Measurements from ENCODE around the gene PKNOX2. TPM values are rescaled to one million over a fixed set of nuclear protein-coding genes. Genes with fewer than 3 reads are reported as not detected.

PKNOX2 gene
- total RNA-seq, 1 experiment from 2014 or later, result not detected

- no peak for DNase-seq
- intact Hi-C loops (cut with micrococcal nuclease; ENCODE audit: unreplicated experiment), result loop anchor here (10.0 kb wide), 1 partner anchor 218 kb away; the partner anchor contains the start of gene FEZ1
- Histone ChIP-seq H3K36me3 (ENCODE audit: control insufficient read depth, insufficient read depth, low read length) (no peaks in the 10 kb centered on the region), H3K9me3 (no peaks in the 10 kb centered on the region), H3K4me1 (no peaks in the 10 kb centered on the region), H3K27me3 (replicated peaks; ENCODE audit: control insufficient read depth, insufficient read depth, low read length) (peaks cover 1% of the 10 kb centered on the region; the same call in 1 of the 2 replicates), H3K4me3 (ENCODE audit: low read depth, low read length) (no peak overlapping the region)
- Mint-ChIP-seq H3K4me1 (ENCODE audit: low read depth, unreplicated experiment) (no peaks in the 10 kb centered on the region), H3K9me3 (ENCODE audit: unreplicated experiment) (no peaks in the 10 kb centered on the region), H3K27ac (ENCODE audit: unreplicated experiment) (no peak overlapping the region), H3K36me3 (ENCODE audit: insufficient read depth, unreplicated experiment) (no peaks in the 10 kb centered on the region), H3K4me3 (ENCODE audit: unreplicated experiment) (no peak overlapping the region), H3K27me3 (ENCODE audit: insufficient read depth, unreplicated experiment) (peaks cover 14% of the 10 kb centered on the region)
- TF ChIP-seq CTCF (IDR thresholded peaks at IDR 0.05; ENCODE audit: insufficient read depth in 1 of 2, low read depth in 1 of 2, low read length in 1 of 2, severe bottlenecking in 1 of 2, unreplicated experiment in 1 of 2), result no peak
- no TSS peak for BruUV-seq (replicated peaks)
- CTCF ChIA-PET, result no interaction called here
- POLR2A ChIA-PET, result no interaction called here
Measured at GRCh38 chr11:125276619-125276976, 112.0 kb downstream of the PKNOX2 start.

- intact Hi-C loops (cut with micrococcal nuclease; ENCODE audit: unreplicated experiment), result loop anchor here (5.0 to 10.0 kb wide), 2 partner anchors 67 to 215 kb away; partner anchors contain the start of gene FEZ1
- CTCF ChIA-PET, result no interaction called here
Measured at GRCh38 chr11:125279676-125280418, 115.3 kb downstream of the PKNOX2 start.

GRCh38 chr11:125280646-125281045 is 116.1 kb downstream of the PKNOX2 start:
- H3K27me3 Mint-ChIP-seq (ENCODE audit: insufficient read depth, unreplicated experiment), result peaks cover 16% of the 10 kb centered on the region
- CTCF ChIA-PET, result no interaction called here

More at GRCh38 chr11:125279676-125280418, 115.3 kb downstream of the PKNOX2 start:
- H3K9me3 Mint-ChIP-seq (ENCODE audit: unreplicated experiment), result no peaks in the 10 kb centered on the region
- H3K27ac Mint-ChIP-seq (ENCODE audit: unreplicated experiment), result no peak overlapping the region
- H3K27me3 ChIP-seq (replicated peaks; ENCODE audit: control insufficient read depth, insufficient read depth, low read length), result peaks cover 1% of the 10 kb centered on the region; the same call in 1 of the 2 replicates
- H3K4me1 ChIP-seq, result no peaks in the 10 kb centered on the region
- H3K4me3 ChIP-seq (ENCODE audit: low read depth, low read length), result no peak overlapping the region
- DNase-seq, result no peak
- no peaks in the 10 kb centered on the region for H3K9me3 ChIP-seq
- no peak overlapping the region for H3K4me3 Mint-ChIP-seq (ENCODE audit: unreplicated experiment)
- H3K4me1 Mint-ChIP-seq (ENCODE audit: low read depth, unreplicated experiment), result no peaks in the 10 kb centered on the region
- H3K36me3 ChIP-seq (ENCODE audit: control insufficient read depth, insufficient read depth, low read length), result no peaks in the 10 kb centered on the region
- no TSS peak for BruUV-seq (replicated peaks)
- no peaks in the 10 kb centered on the region for H3K36me3 Mint-ChIP-seq (ENCODE audit: insufficient read depth, unreplicated experiment)
- no peak for TF ChIP-seq CTCF (IDR thresholded peaks at IDR 0.05; ENCODE audit: insufficient read depth in 1 of 2, low read depth in 1 of 2, low read length in 1 of 2, severe bottlenecking in 1 of 2, unreplicated experiment in 1 of 2)
- peaks cover 16% of the 10 kb centered on the region for H3K27me3 Mint-ChIP-seq (ENCODE audit: insufficient read depth, unreplicated experiment)
- POLR2A ChIA-PET, result no interaction called here

More at GRCh38 chr11:125280646-125281045, 116.1 kb downstream of the PKNOX2 start:
- Mint-ChIP-seq H3K27ac (ENCODE audit: unreplicated experiment) (no peak overlapping the region), H3K36me3 (ENCODE audit: insufficient read depth, unreplicated experiment) (no peaks in the 10 kb centered on the region), H3K4me3 (ENCODE audit: unreplicated experiment) (no peak overlapping the region), H3K4me1 (ENCODE audit: low read depth, unreplicated experiment) (no peaks in the 10 kb centered on the region), H3K9me3 (ENCODE audit: unreplicated experiment) (no peaks in the 10 kb centered on the region)
- no peak for DNase-seq
- Histone ChIP-seq H3K27me3 (replicated peaks; ENCODE audit: control insufficient read depth, insufficient read depth, low read length) (peaks cover 1% of the 10 kb centered on the region; the same call in 1 of the 2 replicates), H3K4me1 (no peaks in the 10 kb centered on the region), H3K36me3 (ENCODE audit: control insufficient read depth, insufficient read depth, low read length) (no peaks in the 10 kb centered on the region), H3K4me3 (ENCODE audit: low read depth, low read length) (no peak overlapping the region), H3K9me3 (no peaks in the 10 kb centered on the region)
- POLR2A ChIA-PET, result no interaction called here
- TF ChIP-seq CTCF (IDR thresholded peaks at IDR 0.05; ENCODE audit: insufficient read depth in 1 of 2, low read depth in 1 of 2, low read length in 1 of 2, severe bottlenecking in 1 of 2, unreplicated experiment in 1 of 2), result no peak
- intact Hi-C loops (cut with micrococcal nuclease; ENCODE audit: unreplicated experiment), result loop anchor here (5.0 kb wide), 1 partner anchor 67 kb away; no protein-coding TSS in a partner anchor
- BruUV-seq (replicated peaks), result no TSS peak

Data from Caco-2 (cell line).